Activated T-cell treated with anti-CD3 and anti-CD28 coated beads, Interleukin-2, amount 50 U/mL, for 4 hours (primary cell): Measurements from ENCODE around the gene KIAA0513. TPM values are rescaled to one million over a fixed set of nuclear protein-coding genes. Genes with fewer than 3 reads are reported as not detected.

ENCODE experiments used
- ATAC-seq, 2 donors: fragments of 200-7000 bp; cut with Tn5 transposase; one replicate each; pipeline ENCODE4 v1.10.0; 2021
- DNase-seq: peaks from one replicate; pipeline ENCODE4 v3.0.0-alpha.2; 2020
- H3K27me3 Mint-ChIP-seq: one replicate; pipeline ENCODE4 v1.8.0; 2021; ENCODE audit warnings: low read depth, mixed read lengths
- H3K36me3 Mint-ChIP-seq: one replicate; pipeline ENCODE4 v1.8.0; 2022; ENCODE audit warnings: mixed read lengths; ENCODE audit not compliant: insufficient read depth
- H3K4me1 Mint-ChIP-seq: one replicate; pipeline ENCODE4 v1.8.0; 2021; ENCODE audit warnings: low read depth, mixed read lengths
- H3K4me3 Mint-ChIP-seq: one replicate; pipeline ENCODE4 v1.8.0; 2021; ENCODE audit warnings: mild to moderate bottlenecking, moderate library complexity, mixed read lengths
- H3K9me3 Mint-ChIP-seq: one replicate; pipeline ENCODE4 v1.8.0; 2021; ENCODE audit warnings: mixed read lengths
- total RNA-seq, 3 donors: library from RNA; stranded (reverse); gene quantifications; one replicate each; pipeline ENCODE4 v1.2.1, GENCODE V29; 2021

The KIAA0513 gene
- total RNA-seq, 3 donors from 2014 or later: 13.6 to 19.6 (median 17.6) TPM

DNA sequence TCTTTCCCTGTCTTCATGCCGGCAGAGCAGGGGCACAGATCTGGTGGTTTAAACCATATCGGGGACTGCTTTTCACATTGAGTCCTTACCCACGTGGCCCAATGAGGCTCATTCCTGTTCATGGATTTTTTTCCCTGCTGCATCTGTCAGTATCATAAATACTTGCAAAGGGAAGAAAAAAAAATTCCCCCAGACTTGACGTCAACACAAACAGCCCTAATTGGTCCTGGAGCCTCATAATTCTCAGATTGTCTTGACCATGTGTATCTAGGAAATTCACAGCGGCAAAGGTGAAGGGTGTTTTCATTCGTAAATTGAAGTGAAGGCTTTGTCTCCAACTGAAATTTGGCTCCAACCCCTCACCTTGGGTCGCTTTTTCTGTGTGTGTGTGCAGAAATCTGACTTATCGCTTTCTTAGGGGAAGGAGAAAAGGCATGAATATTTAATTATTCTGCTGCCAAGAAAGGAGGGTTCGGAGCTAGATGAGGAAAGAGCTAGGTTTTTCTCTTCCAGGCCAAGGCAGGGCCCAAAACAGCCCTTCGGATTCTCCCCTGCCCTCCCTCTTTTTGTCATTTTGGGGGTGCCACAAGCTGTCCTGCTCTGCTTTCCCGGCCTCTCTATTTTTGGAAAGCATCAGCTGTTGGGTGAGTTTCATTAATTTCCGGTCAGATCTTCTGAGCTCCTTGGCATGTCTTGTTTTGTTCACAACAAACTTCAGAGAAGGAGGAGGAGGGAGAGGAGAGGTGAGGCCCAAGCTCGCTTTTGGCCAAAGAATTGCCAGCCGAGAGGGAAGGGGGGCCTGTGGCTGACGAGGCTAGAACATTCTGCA lies 102.5 kb downstream of the KIAA0513 start:
- DNase-seq (no peak), ATAC-seq (no peak)
- Mint-ChIP-seq H3K27me3 (no peaks in the 10 kb centered on the region), H3K4me1 (peaks cover 10% of the 10 kb centered on the region), H3K4me3 (no peak overlapping the region), H3K9me3 (peaks cover under 1% of the 10 kb centered on the region), H3K36me3 (no peaks in the 10 kb centered on the region)

GRCh38 chr16:85130705-85131028 lies 103.1 kb downstream of the KIAA0513 start:
- no peaks in the 10 kb centered on the region for H3K36me3 Mint-ChIP-seq
- no peaks in the 10 kb centered on the region for H3K9me3 Mint-ChIP-seq
- H3K27me3 Mint-ChIP-seq: no peaks in the 10 kb centered on the region
- no peak for DNase-seq
- ATAC-seq: no peak
- peaks cover 10% of the 10 kb centered on the region for H3K4me1 Mint-ChIP-seq
- H3K4me3 Mint-ChIP-seq: no peak overlapping the region

DNA sequence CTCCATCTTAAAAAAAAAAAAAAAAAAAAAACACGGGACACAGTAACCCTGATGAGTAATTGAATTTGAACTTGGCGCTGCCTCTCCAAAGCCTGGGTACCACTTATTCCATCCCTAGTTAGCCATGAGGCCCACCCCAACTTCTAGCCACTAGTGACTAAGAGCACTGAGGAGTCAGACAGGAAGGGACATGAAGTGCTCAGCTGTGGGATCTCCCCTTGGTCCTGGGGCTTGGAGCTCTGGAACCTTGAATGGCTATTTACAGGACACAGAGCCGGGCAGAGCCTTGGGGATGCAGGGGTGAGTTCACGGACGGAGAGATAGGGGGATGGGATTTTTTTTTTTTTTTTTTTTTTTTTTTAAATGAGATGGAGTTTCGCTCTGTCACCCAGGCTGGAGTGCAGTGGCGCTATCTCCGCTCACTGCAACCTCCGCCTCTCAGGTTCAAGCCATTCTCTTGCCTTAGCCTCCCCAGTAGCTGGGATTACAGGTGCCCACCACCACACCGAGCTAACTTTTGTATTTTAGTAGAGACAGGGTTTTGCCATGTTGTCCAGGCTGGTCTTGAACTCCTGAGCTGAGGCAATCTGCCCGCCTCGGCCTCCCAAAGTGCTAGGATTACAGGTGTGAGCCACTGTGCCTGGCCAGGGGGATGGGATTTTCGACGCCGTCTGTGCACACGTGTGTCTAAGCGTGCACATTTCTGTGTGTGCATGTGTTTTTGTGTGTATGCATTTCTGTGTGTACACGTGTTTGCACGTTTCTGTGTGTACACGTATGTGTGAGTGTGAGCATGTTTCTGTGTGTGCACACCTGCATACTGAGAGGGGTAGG lies 105.1 kb downstream of the KIAA0513 start:
- H3K36me3 Mint-ChIP-seq: no peaks in the 10 kb centered on the region
- H3K27me3 Mint-ChIP-seq: peaks cover 5% of the 10 kb centered on the region
- H3K4me3 Mint-ChIP-seq: no peak overlapping the region
- ATAC-seq (no peak), DNase-seq (no peak)
- no peaks in the 10 kb centered on the region for H3K9me3 Mint-ChIP-seq
- H3K4me1 Mint-ChIP-seq: peaks cover under 1% of the 10 kb centered on the region

- H3K4me3 Mint-ChIP-seq: no peak overlapping the region
- H3K27me3 Mint-ChIP-seq: peaks cover 11% of the 10 kb centered on the region
- no peaks in the 10 kb centered on the region for H3K9me3 Mint-ChIP-seq
- DNase-seq: no peak
- H3K36me3 Mint-ChIP-seq: no peaks in the 10 kb centered on the region
- peaks cover 4% of the 10 kb centered on the region for H3K4me1 Mint-ChIP-seq
- no peak for ATAC-seq
These were observed 105.7 kb downstream of the KIAA0513 start for GRCh38 chr16:85133290-85133599.

- Mint-ChIP-seq H3K9me3 (no peaks in the 10 kb centered on the region), H3K36me3 (no peaks in the 10 kb centered on the region), H3K4me3 (no peak overlapping the region), H3K27me3 (peaks cover 21% of the 10 kb centered on the region), H3K4me1 (peaks cover 4% of the 10 kb centered on the region)
- ATAC-seq (no peak), DNase-seq (no peak)
These were observed 106.6 kb downstream of the KIAA0513 start for GRCh38 chr16:85134076-85134788.

DNA sequence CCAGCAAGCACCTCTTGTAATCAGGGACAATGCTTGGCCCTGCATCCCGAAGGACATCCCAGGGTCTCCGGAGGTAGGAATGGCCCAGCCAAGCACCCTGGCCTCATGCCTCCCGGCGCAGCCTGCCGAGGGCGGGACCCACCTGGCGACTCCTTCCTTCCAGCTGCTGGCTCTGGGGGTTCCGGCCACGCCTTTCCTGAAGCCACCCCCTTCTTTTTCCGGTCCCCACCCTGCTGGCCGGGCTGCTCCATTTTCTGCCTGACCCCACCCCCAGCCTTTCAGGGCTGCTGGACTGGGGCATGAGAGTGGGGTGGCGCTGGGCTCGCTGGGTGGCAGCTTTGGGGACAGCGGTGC lies 107.2 kb downstream of the KIAA0513 start:
- H3K4me1 Mint-ChIP-seq: peaks cover 4% of the 10 kb centered on the region
- peaks cover 26% of the 10 kb centered on the region for H3K27me3 Mint-ChIP-seq
- no peaks in the 10 kb centered on the region for H3K36me3 Mint-ChIP-seq
- DNase-seq (no peak), ATAC-seq (no peak)
- no peak overlapping the region for H3K4me3 Mint-ChIP-seq
- no peaks in the 10 kb centered on the region for H3K9me3 Mint-ChIP-seq

DNA sequence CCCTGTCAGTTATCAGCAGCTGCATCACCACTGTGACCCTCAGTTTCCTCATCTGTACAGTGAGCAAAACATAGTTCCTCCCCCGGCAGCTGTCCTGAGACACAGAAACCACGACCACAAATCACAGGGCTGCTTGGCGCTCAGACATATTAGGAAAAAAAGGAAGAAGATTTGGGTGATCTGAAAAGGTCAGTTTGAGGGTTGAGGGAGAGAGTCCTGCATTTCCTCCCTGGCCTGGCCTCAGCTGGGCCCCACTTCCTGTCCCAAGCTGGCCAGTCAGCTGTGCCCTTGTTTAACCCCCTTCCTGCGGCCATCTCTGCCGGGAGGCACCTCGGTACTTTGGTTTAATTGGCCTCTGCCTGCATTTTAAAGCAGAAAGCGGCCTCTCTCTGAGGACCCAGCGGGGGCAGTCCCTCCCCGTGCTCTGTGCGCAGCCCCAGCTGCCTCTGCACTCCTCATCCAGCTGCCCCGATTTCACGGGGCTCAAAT lies 108.7 kb downstream of the KIAA0513 start:
- ATAC-seq: no peak

DNA sequence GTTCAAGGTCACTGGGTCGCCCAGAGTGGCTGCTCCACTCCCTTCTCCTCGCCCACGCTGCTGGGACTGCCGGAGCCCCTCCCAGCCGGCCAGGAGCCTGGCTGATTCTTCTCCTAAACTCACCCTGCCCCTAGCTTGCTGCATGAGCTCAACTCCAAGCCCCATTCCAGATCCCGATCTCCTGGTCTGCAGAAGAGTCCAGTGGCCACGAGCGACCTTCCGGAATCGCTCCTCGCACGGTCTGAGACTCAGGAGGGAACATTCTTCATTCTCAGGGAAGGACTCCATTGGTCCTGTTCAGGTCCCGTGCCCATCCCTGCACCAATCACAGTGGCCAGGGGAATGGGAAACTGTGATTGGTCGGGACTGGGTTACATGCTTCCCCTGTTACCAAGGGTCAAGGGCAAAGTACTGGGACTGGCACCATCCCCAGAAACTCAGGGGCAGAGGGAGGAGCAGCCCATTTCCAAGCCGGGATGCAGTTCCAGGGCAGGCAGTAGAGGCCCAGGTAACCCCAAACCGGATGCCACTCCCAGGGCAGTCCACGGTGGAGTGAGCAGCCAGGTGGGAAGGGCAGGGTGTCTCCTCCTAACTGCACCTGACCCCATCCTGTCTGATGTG lies 109.2 kb downstream of the KIAA0513 start:
- ATAC-seq (no peak), DNase-seq (no peak)
- Mint-ChIP-seq H3K9me3 (no peaks in the 10 kb centered on the region), H3K4me3 (no peak overlapping the region), H3K4me1 (peaks cover 4% of the 10 kb centered on the region), H3K27me3 (peaks cover 30% of the 10 kb centered on the region), H3K36me3 (no peaks in the 10 kb centered on the region)

More for the DNA sequence above, 108.7 kb downstream of the KIAA0513 start:
- Mint-ChIP-seq H3K4me3 (no peak overlapping the region), H3K36me3 (no peaks in the 10 kb centered on the region), H3K9me3 (no peaks in the 10 kb centered on the region), H3K4me1 (peaks cover 4% of the 10 kb centered on the region), H3K27me3 (peaks cover 28% of the 10 kb centered on the region)
- DNase-seq: no peak

DNA sequence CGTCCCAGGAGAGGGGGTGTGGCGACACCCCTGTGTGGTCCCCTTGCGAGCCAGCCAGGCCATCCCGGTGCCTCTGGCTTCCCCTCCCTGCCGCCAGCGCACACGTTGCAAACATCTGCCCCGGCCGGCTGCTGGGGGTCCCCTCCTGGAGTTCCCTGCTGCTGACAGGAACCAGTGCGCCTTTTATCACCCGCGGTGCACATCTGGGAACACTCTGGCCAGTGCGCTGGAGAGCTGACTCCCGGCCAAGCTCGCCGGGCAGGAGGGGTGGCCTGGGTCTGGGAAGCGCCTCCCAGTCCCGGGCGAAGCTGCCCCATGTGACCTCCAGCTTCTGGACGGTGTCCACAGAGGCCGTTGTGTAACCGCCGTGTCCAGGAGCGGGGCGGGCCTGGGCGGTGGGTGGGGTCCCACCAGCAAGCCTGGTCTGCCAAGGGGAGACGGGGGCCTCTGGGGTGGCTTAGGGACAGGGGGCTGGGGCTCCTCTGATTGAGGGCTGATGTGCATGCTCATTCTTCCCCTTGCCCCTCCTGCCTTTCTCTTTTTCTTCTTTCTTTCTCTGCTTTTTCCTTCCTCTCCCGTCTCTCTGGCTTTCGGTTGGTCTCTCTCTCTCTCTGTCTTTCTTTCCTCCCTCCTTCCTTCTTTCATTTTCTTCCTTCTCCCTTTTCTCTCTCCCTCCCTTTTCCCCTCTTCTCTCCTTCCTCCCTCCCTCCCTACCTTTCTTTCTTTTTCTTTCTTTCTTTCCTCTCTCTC lies 109.9 kb downstream of the KIAA0513 start:
- DNase-seq (no peak), ATAC-seq (peak in 1 of 2 donors; percentile 21)
- Mint-ChIP-seq H3K27me3 (peaks cover 33% of the 10 kb centered on the region), H3K9me3 (no peaks in the 10 kb centered on the region), H3K4me1 (peaks cover 4% of the 10 kb centered on the region), H3K36me3 (no peaks in the 10 kb centered on the region), H3K4me3 (no peak overlapping the region)

- no peak for ATAC-seq
- peaks cover 35% of the 10 kb centered on the region for H3K27me3 Mint-ChIP-seq
- H3K36me3 Mint-ChIP-seq: no peaks in the 10 kb centered on the region
- H3K9me3 Mint-ChIP-seq: no peaks in the 10 kb centered on the region
- H3K4me1 Mint-ChIP-seq: peaks cover 4% of the 10 kb centered on the region
- H3K4me3 Mint-ChIP-seq: no peak overlapping the region
- DNase-seq: no peak
These were observed 110.7 kb downstream of the KIAA0513 start for GRCh38 chr16:85138073-85138824.

DNA sequence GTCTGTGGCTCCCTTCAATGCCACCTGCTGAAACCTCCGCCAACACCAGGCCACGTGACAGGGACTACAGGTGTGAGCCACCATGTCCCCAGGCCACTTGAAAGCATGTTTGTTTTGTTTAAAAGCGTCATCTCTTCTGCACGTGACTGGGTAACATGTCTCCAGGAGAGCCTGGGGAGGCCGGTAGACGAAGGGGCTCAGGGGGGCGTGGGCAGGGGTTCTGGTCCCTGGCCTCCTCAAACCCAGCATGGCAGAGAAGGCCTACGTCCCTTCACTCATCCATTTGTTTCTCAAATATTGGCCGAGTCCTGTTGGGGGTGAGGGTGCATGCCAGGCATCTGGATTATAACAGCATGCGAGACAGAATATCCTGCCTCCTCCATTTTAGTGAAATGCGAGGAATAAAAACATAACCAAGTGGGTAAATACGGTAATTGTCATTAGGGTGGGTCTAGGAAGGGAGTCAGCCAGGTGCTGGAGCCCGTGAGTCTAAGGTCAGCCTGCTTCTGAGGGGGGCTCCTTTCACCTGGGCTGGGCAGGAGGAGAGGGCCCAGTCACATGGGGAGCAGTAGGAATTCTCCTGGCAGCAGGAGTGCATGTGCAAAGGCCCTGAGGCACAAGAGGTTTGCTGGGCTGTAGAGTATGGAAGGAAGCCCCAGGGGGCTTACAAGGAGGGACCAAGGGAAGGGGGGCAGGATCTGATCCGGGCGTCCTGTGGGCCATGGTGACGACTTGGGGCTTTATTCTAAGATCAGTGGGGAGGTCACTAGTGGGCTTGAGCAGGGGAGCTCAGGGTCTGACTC lies 111.4 kb downstream of the KIAA0513 start:
- Mint-ChIP-seq H3K36me3 (no peaks in the 10 kb centered on the region), H3K27me3 (peaks cover 39% of the 10 kb centered on the region), H3K9me3 (no peaks in the 10 kb centered on the region), H3K4me3 (no peak overlapping the region), H3K4me1 (peaks cover 4% of the 10 kb centered on the region)
- DNase-seq (no peak), ATAC-seq (no peak)

GRCh38 chr16:85139881-85140339 lies 112.3 kb downstream of the KIAA0513 start:
- Mint-ChIP-seq H3K4me3 (no peak overlapping the region), H3K4me1 (peaks cover 4% of the 10 kb centered on the region), H3K9me3 (no peaks in the 10 kb centered on the region), H3K36me3 (no peaks in the 10 kb centered on the region), H3K27me3 (peaks cover 39% of the 10 kb centered on the region)
- DNase-seq: no peak
- no peak for ATAC-seq
